ENCODE measurements around the gene RICTOR.

- TF ChIP-seq POLR2A (IDR thresholded peaks at IDR 0.05): no peak
- TF ChIP-seq, protein P1, sequence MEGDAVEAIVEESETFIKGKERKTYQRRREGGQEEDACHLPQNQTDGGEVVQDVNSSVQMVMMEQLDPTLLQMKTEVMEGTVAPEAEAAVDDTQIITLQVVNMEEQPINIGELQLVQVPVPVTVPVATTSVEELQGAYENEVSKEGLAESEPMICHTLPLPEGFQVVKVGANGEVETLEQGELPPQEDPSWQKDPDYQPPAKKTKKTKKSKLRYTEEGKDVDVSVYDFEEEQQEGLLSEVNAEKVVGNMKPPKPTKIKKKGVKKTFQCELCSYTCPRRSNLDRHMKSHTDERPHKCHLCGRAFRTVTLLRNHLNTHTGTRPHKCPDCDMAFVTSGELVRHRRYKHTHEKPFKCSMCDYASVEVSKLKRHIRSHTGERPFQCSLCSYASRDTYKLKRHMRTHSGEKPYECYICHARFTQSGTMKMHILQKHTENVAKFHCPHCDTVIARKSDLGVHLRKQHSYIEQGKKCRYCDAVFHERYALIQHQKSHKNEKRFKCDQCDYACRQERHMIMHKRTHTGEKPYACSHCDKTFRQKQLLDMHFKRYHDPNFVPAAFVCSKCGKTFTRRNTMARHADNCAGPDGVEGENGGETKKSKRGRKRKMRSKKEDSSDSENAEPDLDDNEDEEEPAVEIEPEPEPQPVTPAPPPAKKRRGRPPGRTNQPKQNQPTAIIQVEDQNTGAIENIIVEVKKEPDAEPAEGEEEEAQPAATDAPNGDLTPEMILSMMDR (IDR thresholded peaks at IDR 0.05): no peak
Observed at GRCh38 chr5:39109606-39110005, 35.4 kb upstream of the RICTOR start.
